GM18526 (cell line): ENCODE results near the gene PKN2.

ENCODE experiments used
- POLR2A ChIP-seq: IDR thresholded peaks from 3 replicates; pipeline ENCODE4 v1.6.1; 2011; ENCODE audit not compliant: insufficient read length; ENCODE audit errors: extremely low read depth

The PKN2 gene

DNA sequence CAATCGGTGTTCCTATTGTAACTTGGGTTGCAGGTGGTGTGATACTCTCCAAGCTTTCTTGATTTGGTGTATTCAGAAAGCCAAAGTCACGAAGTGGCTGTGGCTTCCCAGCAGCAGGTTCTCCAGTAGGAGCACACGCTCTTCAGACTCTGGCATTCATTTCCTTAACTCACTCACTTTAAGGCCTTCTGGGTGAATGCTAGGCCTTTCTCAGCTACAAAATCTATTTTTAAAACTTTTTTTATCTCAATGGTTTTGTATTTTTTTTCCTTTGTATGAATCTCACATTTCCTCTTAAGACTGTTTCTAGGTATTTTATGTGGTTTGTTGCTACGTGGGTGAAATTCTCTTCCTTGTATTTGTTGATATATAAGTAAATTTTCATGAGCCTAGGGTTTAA, 22.9 kb upstream of the PKN2 start:
- no peak for TF ChIP-seq POLR2A

DNA sequence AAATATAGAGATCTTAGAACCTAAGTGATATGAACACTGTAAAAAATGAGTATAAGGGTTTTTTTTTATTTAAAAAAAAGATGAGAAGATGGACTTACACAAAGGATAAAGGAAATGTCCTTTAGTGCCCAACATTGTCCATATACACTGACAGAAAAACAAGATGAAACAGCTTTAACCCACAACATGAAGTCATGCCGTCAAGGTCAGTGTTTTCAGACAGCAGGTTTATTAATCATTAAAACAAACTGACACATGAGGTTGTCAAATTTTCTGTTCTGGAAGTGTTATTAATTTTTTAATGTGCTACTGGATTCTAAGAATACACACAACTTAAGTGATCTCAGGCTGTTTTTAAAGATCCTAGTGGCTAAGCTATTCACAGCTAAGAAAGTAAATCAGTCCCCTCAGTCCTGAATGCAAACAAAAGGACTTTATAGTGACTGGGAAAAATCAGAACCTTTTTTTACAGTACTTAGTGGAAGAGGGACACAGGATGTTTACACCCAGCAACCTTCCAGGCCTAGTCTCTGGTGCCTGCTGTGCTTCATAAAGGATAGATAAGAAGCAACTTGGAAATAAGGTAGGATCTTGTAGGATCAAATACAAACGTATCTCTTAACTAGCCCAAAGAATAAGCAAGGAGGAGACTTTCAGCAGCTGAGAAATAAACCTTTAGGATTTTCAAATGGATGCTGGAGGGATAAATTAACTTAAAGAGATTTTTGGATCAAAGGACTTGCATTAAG, 21.9 kb upstream of the PKN2 start:
- TF ChIP-seq POLR2A = no peak

DNA sequence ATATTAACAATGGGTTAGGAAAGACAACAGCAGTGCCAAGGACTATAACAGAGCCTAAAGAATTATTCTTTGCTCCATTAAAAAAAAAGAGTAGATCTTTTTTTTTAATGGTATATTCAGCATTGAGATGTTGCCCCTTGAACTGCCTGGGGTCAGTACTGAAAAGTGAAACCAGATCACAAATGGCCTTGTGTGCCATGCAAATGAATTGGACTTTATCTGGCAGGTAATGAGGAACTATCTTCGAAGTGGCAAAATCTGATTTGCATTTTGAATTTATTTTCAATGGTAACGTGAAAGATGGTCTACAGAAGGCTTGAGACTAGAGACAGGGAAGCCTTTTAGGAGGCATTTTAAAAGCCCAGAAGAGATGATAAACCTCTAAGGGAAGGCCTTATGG, 21.4 kb upstream of the PKN2 start:
- TF ChIP-seq POLR2A = no peak

DNA sequence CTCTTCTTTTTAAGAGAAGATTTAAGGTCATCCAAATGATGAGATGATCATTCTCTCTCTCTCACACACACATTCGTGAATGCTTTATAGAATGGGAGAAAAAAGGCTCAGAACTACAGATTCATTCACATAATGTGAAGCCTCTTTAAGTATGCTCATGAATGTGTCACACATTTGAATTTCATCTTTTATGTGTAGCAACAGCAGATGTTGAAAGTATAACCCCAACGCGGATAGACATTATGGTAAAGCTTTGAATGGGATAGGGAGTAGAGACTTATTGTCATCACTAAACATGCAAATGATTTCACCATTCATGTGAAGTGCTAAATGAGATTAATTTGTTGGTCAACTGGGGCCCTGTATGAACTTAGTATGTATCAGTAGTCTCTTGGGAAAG, 15.7 kb upstream of the PKN2 start:
- no peak for TF ChIP-seq POLR2A

DNA sequence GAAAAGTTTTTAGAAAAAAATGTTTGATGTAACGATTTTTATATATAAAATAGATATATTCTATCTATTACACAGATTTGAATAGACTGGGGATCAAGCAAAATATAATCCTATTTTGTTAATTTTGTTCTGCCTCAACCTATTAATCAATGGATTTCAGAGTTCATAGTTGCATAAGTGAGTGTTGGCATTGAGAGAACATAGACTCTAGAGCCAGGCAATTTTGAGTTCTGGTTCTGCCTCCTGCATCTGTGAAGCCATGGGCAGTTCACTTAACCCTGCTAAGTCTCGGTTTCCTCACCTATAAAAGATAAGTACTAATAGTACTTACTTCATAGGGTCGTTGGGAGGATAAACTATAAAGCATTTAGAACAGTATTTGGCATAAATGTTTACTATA, 13.6 kb upstream of the PKN2 start:
- no peak for TF ChIP-seq POLR2A

DNA sequence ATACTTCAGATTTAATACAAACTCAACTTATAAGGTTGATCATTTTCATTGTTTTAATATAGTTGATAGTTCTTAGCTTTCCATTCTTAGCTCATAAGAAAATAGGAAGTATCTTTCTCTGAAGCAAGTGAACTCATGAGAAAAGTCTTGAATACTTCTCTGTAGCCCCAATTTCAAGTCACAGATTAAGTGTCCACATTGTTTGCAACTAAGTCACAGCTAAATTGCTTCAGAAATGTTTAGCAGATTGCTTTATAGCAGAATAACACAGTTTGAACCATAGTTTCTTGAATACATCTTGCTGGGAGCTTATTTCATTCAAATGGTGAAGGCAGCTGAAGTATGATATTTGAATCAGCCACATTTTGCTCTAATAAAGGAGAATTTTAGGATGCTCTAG, 10.6 kb upstream of the PKN2 start:
- TF ChIP-seq POLR2A = no peak

DNA sequence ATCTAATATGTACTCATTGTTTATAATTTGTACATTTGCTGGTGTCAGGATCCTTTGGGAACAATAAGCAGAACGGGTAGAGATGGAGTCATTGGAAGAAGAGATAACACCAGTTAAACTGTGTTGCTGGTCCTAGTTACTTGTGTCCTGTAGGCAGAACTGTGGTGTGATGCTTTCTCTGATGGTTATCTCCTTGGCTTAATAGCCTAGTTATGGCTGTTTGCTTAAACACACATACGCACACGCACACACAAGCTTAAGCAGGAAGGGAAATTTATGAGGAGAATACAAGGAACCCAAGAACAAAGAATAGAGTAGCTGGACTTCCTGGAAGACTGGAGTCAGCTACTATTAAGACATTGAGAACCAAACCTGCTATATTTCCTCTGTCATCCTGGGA, 5.7 kb upstream of the PKN2 start:
- TF ChIP-seq POLR2A = no peak

DNA sequence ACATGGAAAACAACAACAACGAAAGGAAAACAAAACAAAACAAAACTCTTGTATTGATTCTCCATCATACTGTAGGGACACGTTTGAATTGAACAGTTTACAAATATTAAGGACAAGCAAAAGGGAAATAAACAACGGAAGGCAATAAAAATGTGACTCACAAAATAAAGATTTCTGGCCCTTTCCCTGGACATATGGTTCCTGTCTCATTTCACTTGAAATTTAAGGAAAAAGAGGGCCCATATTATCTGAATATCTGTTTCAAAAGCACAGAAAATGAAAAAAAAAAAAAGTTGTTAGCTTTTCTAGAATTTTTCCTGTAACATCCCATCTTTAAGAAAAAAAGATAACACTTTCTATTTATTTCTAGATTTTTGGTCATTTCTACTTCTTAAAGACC, 3.6 kb upstream of the PKN2 start:
- TF ChIP-seq POLR2A = no peak

DNA sequence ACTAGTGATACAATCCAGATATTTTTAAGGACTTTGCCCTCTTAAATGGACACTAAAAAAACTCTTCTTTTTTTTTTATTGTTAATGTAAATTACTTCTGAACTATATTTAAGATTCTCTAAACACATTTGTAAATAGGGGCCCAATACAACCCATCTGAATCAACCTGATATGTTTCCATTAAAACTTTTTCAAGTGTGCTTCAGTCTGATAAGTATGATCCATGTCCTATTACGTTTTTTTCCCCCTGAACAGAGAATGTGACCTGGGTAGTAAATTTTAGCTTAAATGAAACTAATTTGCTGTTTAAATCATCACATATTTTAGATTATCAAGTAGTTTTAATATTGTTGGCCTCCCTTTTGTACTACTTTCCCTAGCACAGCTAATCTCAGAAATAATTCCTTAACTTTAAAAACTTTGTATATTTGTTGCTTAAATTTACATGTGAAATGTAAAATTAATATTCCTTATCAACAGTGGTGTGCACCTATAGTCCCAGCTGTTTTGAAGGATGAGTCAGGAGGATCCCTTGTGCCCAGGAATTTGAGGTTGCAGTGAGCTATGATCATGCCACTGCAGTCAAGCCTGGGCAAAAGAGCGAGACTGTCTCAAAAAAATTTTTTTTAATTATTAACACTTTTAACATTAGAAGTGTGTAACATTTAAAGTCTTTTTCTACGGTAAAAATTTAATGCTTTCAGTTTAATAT, 3.0 kb upstream of the PKN2 start:
- TF ChIP-seq POLR2A = no peak

DNA sequence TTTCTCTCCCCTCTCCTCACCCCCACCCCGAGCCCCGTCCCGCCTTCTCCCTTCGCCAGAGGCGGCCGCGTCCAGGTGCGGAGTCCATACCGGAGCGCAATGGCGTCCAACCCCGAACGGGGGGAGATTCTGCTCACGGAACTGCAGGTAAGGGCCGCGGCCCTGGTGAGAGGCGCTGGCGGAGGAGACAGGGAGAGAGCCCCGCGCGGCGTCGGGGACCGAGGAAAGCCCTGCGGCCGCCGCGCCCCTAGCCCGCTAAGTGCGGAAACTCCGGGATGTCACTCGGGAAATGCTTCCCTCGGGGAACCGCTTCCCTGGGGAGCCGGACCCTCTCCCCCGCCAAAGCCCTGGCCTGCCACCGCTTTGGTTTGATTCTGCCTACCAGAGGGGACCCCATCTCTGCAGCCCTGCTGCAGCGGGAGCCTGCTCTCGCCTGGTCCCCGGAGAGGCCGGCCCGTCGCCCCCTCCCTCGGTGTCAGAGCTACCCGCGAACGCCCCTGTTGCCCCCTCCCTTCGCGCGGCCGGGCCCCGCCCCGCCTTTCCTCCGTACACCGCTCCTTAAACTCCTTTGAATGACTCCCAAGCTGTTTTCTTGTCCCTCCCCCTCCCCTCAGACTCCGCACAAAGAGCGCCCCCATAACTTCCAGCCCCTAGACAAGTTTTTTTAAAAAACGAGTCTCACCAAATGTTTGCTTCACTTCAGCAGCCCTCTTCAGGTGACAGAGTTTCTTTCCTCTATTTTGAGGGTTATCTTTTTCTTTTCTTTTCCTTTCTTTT, 597 bp downstream of the PKN2 start:
- peak; percentile 38 for TF ChIP-seq POLR2A

DNA sequence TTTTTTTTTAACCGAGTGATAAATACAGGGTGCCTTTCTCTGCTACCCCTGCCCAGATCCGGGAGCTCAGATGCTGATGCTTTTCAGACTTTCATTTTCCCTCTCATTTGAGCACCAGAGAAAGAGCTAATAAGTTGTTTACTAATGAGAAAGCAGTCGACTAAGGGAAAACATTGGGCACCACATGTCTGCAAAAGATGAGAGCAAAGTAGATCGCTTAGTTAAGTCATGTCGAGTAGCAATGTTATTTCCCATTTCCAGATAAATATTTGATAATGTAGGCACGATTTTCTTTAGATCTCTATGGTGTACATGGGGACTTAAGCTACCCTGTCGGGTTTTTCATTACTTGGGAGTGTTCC, 1.2 kb downstream of the PKN2 start:
- TF ChIP-seq POLR2A = no peak

DNA sequence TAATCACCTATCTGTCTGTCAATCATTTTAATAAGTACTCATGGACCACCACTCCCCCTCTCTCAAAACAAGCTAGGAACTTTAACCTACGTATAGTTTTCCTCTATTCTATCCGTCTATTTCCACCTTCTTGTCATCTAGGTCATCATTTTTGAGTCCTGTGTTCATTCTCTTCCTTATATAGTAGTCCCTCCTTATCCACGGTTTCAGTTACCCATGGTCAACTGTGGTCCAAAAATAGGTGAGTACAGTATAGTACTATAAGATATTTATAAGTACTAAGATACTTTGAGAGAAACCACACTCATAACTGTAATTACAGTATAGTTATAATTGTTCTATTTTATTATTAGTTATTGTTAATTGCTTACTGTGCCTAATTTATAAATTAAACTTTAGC, 7.5 kb downstream of the PKN2 start:
- TF ChIP-seq POLR2A = no peak

DNA sequence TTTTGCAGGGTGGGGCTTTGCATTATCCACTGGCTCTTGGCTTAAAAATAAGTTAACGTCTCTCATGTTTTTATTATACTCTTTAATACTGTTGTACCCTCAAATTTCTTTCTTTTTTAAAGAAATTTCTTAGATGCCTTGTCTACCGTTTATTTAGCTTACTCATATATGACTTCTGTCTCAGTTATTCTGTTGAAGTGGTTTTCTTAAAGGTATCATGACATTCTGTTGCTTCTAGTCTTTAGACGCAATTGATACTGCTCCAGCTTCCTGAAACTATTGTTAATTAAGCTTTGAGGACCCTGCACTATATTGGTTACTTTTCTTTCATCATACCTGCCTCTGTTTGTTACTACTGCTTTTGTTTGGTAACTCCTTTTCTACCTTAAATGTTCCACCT, 11.7 kb downstream of the PKN2 start:
- TF ChIP-seq POLR2A = no peak

DNA sequence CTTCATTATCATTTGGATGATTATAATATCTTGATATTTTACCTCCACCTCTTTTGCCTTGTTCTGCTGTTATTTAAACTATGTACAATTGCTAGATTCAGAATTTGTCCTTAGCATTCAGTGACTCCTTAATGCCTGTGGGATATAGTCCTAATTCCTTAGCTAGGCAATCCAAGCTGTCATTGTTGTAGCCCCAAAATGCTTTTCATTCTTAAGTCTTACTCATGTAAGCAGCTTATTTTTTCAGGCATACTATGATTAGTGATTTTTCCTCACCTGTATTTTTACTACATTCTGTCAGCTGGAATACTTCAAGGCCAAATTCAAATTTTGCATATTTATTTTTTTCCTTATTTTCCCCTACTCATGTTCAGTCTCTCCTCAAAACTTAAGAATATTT, 13.4 kb downstream of the PKN2 start:
- no peak for TF ChIP-seq POLR2A

DNA sequence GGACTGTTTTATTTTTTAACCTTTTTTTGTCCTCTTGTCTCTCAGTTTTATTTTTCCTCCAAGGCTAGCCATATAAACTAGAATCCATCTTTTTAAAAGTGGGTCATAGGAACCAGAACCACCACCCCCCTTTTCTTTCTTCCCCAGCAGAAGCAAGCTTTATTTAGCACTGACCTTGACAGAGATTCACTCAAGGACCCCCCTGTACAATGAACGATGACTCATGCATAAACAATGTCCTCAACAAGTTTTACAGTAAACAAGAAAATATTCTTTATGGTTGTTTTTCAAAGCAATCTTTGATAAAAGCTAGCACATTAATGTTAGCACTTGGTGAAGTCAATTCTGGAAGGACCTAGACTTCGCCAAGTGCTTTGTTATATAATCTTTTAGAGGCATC, 14.1 kb downstream of the PKN2 start:
- TF ChIP-seq POLR2A = no peak

DNA sequence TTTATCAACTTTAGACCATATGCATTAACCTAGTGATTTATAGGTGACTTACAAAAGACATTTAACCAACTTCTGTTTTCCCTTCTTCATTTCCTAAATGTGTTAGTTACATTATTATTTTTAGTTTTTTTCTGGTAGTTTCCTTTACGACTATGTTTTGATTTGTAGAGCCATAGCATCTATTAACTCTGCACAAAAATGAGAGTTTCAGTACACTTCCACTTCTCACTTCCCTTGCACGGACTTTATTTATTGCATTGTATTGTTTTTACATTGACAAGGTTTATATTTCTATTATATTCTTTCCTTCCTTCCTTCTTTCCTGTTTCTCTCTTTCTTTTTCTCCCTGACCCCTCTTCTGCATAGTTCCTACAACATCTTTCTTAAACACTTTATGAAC, 14.7 kb downstream of the PKN2 start:
- TF ChIP-seq POLR2A = no peak
